Measurements from ENCODE around the gene UMODL1. TPM values are rescaled to one million over a fixed set of nuclear protein-coding genes. Genes with fewer than 3 reads are reported as not detected.

Gene UMODL1
- total RNA-seq, 1 experiment from 2014 or later = not detected

GRCh38 chr21:42182713-42183371 lies 111.7 kb downstream of the UMODL1 start:
- Mint-ChIP-seq H3K4me1 (ENCODE audit: low read depth, unreplicated experiment) (no peaks in the 10 kb centered on the region), H3K9me3 (ENCODE audit: low read depth, unreplicated experiment) (no peaks in the 10 kb centered on the region)
- no peak for TF ChIP-seq CTCF (IDR thresholded peaks at IDR 0.05; ENCODE audit: unreplicated experiment)

GRCh38 chr21:42183374-42184266 lies 112.5 kb downstream of the UMODL1 start:
- Mint-ChIP-seq H3K27ac (ENCODE audit: unreplicated experiment) (no peak overlapping the region), H3K36me3 (ENCODE audit: insufficient read depth, unreplicated experiment) (no peaks in the 10 kb centered on the region), H3K4me3 (ENCODE audit: low read depth, unreplicated experiment) (no peak overlapping the region), H3K9me3 (ENCODE audit: low read depth, unreplicated experiment) (no peaks in the 10 kb centered on the region), H3K27me3 (ENCODE audit: unreplicated experiment) (peaks cover 5% of the 10 kb centered on the region), H3K4me1 (ENCODE audit: low read depth, unreplicated experiment) (no peaks in the 10 kb centered on the region)
- CTCF ChIA-PET = no interaction called here
- intact Hi-C loops (cut with micrococcal nuclease; ENCODE audit: unreplicated experiment) = no loop called here
- BruUV-seq (replicated peaks) = no TSS peak
- DNase-seq = no peak
- no peak for TF ChIP-seq CTCF (IDR thresholded peaks at IDR 0.05; ENCODE audit: unreplicated experiment)

More at GRCh38 chr21:42182713-42183371, 111.7 kb downstream of the UMODL1 start:
- DNase-seq = no peak
- Mint-ChIP-seq H3K27me3 (ENCODE audit: unreplicated experiment) (peaks cover 13% of the 10 kb centered on the region), H3K27ac (ENCODE audit: unreplicated experiment) (no peak overlapping the region), H3K4me3 (ENCODE audit: low read depth, unreplicated experiment) (no peak overlapping the region), H3K36me3 (ENCODE audit: insufficient read depth, unreplicated experiment) (no peaks in the 10 kb centered on the region)
- intact Hi-C loops (cut with micrococcal nuclease; ENCODE audit: unreplicated experiment) = no loop called here
- BruUV-seq (replicated peaks) = no TSS peak
- CTCF ChIA-PET = no interaction called here

- intact Hi-C loops (cut with micrococcal nuclease; ENCODE audit: unreplicated experiment) = no loop called here
- no peak overlapping the region for H3K4me3 Mint-ChIP-seq (ENCODE audit: low read depth, unreplicated experiment)
- no peaks in the 10 kb centered on the region for H3K9me3 Mint-ChIP-seq (ENCODE audit: low read depth, unreplicated experiment)
- DNase-seq = no peak
- CTCF ChIA-PET = no interaction called here
- TF ChIP-seq CTCF (IDR thresholded peaks at IDR 0.05; ENCODE audit: unreplicated experiment) = no peak
- H3K27ac Mint-ChIP-seq (ENCODE audit: unreplicated experiment) = no peak overlapping the region
- H3K27me3 Mint-ChIP-seq (ENCODE audit: unreplicated experiment) = peaks cover 2% of the 10 kb centered on the region
- no peaks in the 10 kb centered on the region for H3K4me1 Mint-ChIP-seq (ENCODE audit: low read depth, unreplicated experiment)
- no peaks in the 10 kb centered on the region for H3K36me3 Mint-ChIP-seq (ENCODE audit: insufficient read depth, unreplicated experiment)
- no TSS peak for BruUV-seq (replicated peaks)
Observed at GRCh38 chr21:42186591-42186990, 115.5 kb downstream of the UMODL1 start.

- intact Hi-C loops (cut with micrococcal nuclease; ENCODE audit: unreplicated experiment) = no loop called here
- Mint-ChIP-seq H3K27ac (ENCODE audit: unreplicated experiment) (no peak overlapping the region), H3K4me1 (ENCODE audit: low read depth, unreplicated experiment) (no peaks in the 10 kb centered on the region), H3K4me3 (ENCODE audit: low read depth, unreplicated experiment) (no peak overlapping the region), H3K9me3 (ENCODE audit: low read depth, unreplicated experiment) (no peaks in the 10 kb centered on the region), H3K36me3 (ENCODE audit: insufficient read depth, unreplicated experiment) (no peaks in the 10 kb centered on the region), H3K27me3 (ENCODE audit: unreplicated experiment) (peaks cover 17% of the 10 kb centered on the region)
- no peak for DNase-seq
- no peak for TF ChIP-seq CTCF (IDR thresholded peaks at IDR 0.05; ENCODE audit: unreplicated experiment)
- BruUV-seq (replicated peaks) = no TSS peak
- CTCF ChIA-PET = no interaction called here
Observed at GRCh38 chr21:42187976-42188653, 117.0 kb downstream of the UMODL1 start.
